Loucy (cell line): Measurements from ENCODE around the gene MICU1.

Source experiments
- H2AFZ ChIP-seq: fragments of 200-600 bp; sonication (generic); 2 replicates; pipeline ENCODE4 v1.6.0; 2016; ENCODE audit warnings: antibody characterized with exemption, mild to moderate bottlenecking, low read length, moderate library complexity
- H3F3A ChIP-seq: fragments of 200-600 bp; 2 replicates; pipeline ENCODE4 v1.6.0; 2016; ENCODE audit warnings: antibody characterized with exemption, low read depth, mild to moderate bottlenecking
- H3K27me3 ChIP-seq: fragments of 200-600 bp; sonication (generic); 2 replicates; pipeline ENCODE4 v1.6.1; 2014; ENCODE audit warnings: low read length, mild to moderate bottlenecking; ENCODE audit not compliant: insufficient read depth, poor library complexity, severe bottlenecking
- H3K36me3 ChIP-seq: fragments of 200-600 bp; sonication (generic); 2 replicates; pipeline ENCODE4 v1.6.1; 2016; ENCODE audit warnings: low read length; ENCODE audit not compliant: insufficient read depth
- H3K4me1 ChIP-seq: fragments of 200-600 bp; sonication (generic); 2 replicates; pipeline ENCODE4 v1.5.1; 2014; ENCODE audit warnings: low read length, mild to moderate bottlenecking; ENCODE audit not compliant: insufficient read depth, poor library complexity, severe bottlenecking
- H3K4me2 ChIP-seq: fragments of 200-600 bp; sonication (generic); 2 replicates; pipeline ENCODE4 v1.6.0; 2014; ENCODE audit warnings: antibody characterized with exemption, low read length, low read depth, mild to moderate bottlenecking; ENCODE audit not compliant: poor library complexity, severe bottlenecking
- H3K4me3 ChIP-seq: fragments of 200-600 bp; sonication (generic); 2 replicates; pipeline ENCODE4 v1.5.1; 2014; ENCODE audit warnings: low read length, mild to moderate bottlenecking, mixed read lengths; ENCODE audit not compliant: poor library complexity, severe bottlenecking
- H3K79me2 ChIP-seq: fragments of 200-600 bp; sonication (generic); 2 replicates; pipeline ENCODE4 v1.6.1; 2014; ENCODE audit warnings: low read length; ENCODE audit not compliant: insufficient read depth
- H3K9ac ChIP-seq: fragments of 200-600 bp; sonication (generic); 2 replicates; pipeline ENCODE4 v1.6.0; 2014; ENCODE audit warnings: mild to moderate bottlenecking, low read depth, low read length, moderate library complexity; ENCODE audit not compliant: poor library complexity, severe bottlenecking
- H3K9me2 ChIP-seq: fragments of 200-600 bp; sonication (generic); replicated peaks from 2 replicates; pipeline ENCODE4 v1.6.1; 2016; ENCODE audit warnings: low read depth, low read length, mixed read lengths
- H3K9me3 ChIP-seq: fragments of 200-600 bp; sonication (generic); 2 replicates; pipeline ENCODE4 v1.6.1; 2014; ENCODE audit warnings: mild to moderate bottlenecking, antibody characterized with exemption, low read length, low read depth; ENCODE audit not compliant: insufficient read depth
- H4K20me1 ChIP-seq: fragments of 200-600 bp; sonication (generic); 2 replicates; pipeline ENCODE4 v1.6.0; 2014; ENCODE audit warnings: antibody characterized with exemption, low read length, mild to moderate bottlenecking; ENCODE audit not compliant: insufficient read depth, poor library complexity, severe bottlenecking
- CTCF ChIP-seq: fragments of 200-600 bp; sonication (generic); conservative IDR thresholded peaks from 2 replicates; pipeline ENCODE4 v1.5.1; 2014; ENCODE audit warnings: mild to moderate bottlenecking, antibody characterized with exemption, low read length
- EZH2phosphoT487 ChIP-seq: fragments of 200-600 bp; IDR thresholded peaks from 2 replicates; pipeline ENCODE4 v1.6.1; 2018; ENCODE audit warnings: antibody characterized with exemption, mild to moderate bottlenecking, moderate library complexity, borderline replicate concordance

MICU1 gene

GRCh38 chr10:72461085-72461484 is 164.8 kb downstream of the MICU1 start:
- Histone ChIP-seq H3F3A (no peaks in the 10 kb centered on the region), H3K36me3 (no peaks in the 10 kb centered on the region), H4K20me1 (no peaks in the 10 kb centered on the region), H3K9me2 (no peaks in the 10 kb centered on the region), H3K9me3 (no peaks in the 10 kb centered on the region), H2AFZ (no peak overlapping the region), H3K27me3 (no peaks in the 10 kb centered on the region), H3K4me1 (peaks cover 7% of the 10 kb centered on the region), H3K4me3 (no peak overlapping the region), H3K4me2 (no peak overlapping the region), H3K79me2 (no peaks in the 10 kb centered on the region), H3K9ac (no peak overlapping the region)
- TF ChIP-seq EZH2phosphoT487 (no peak), CTCF (no peak)

GRCh38 chr10:72460284-72460876 is 165.5 kb downstream of the MICU1 start:
- H4K20me1 ChIP-seq: no peaks in the 10 kb centered on the region
- TF ChIP-seq EZH2phosphoT487: no peak
- TF ChIP-seq CTCF: no peak
- H3K79me2 ChIP-seq: no peaks in the 10 kb centered on the region
- no peaks in the 10 kb centered on the region for H3K36me3 ChIP-seq
- H3K4me3 ChIP-seq: no peak overlapping the region
- H3K9ac ChIP-seq: no peak overlapping the region
- H3F3A ChIP-seq: no peaks in the 10 kb centered on the region
- no peaks in the 10 kb centered on the region for H3K9me2 ChIP-seq
- no peaks in the 10 kb centered on the region for H3K9me3 ChIP-seq
- no peak overlapping the region for H3K4me2 ChIP-seq
- peaks cover 7% of the 10 kb centered on the region for H3K4me1 ChIP-seq
- no peak overlapping the region for H2AFZ ChIP-seq
- no peaks in the 10 kb centered on the region for H3K27me3 ChIP-seq

- Histone ChIP-seq H3K9ac (no peak overlapping the region), H3K79me2 (no peaks in the 10 kb centered on the region)
Observed at GRCh38 chr10:72459301-72459700, 166.6 kb downstream of the MICU1 start.

More at GRCh38 chr10:72459301-72459700, 166.6 kb downstream of the MICU1 start:
- no peak overlapping the region for H2AFZ ChIP-seq
- peaks cover 7% of the 10 kb centered on the region for H3K4me1 ChIP-seq
- H3K4me3 ChIP-seq: no peak overlapping the region
- no peaks in the 10 kb centered on the region for H3K36me3 ChIP-seq
- TF ChIP-seq EZH2phosphoT487: no peak
- no peak for TF ChIP-seq CTCF
- H4K20me1 ChIP-seq: no peaks in the 10 kb centered on the region
- no peaks in the 10 kb centered on the region for H3K27me3 ChIP-seq
- H3K4me2 ChIP-seq: no peak overlapping the region
- no peaks in the 10 kb centered on the region for H3K9me3 ChIP-seq
- no peaks in the 10 kb centered on the region for H3F3A ChIP-seq
- no peaks in the 10 kb centered on the region for H3K9me2 ChIP-seq
